ENCODE measurements around the gene TAMALIN.

TAMALIN gene

DNA sequence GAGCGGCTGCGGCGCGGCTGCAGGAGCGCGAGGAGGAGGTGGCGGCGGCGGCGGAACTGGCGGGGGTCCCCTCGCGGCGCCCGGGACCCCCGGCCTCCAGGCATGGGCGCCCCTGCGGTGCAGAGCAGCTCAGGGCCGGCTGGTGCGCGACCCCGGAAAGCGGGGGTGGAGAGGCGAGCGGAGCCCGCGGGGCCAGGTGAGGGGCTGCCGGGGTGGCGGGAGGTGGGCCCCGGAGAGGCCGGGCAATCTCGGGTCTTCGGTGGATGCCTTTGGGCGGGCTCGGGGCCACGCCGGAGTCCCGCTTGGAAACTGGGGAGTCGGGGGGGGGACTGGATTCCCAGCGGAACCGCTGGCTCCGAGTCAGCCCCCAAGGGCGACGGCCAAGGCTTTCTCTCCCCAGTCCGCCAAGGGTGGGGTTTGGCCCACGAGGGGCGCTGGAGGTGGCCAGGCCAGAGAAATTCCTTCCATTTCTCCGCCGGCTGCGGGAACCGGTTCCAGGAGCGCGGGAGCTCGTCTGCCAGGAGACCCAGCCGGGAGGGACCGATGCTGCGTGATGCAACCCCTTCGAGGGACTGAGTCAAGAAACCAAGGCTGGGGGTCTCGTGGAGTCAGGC lies 30.6 kb downstream of the TAMALIN start:
- DNase-seq = peak in 4 of 14 donors; percentile 24 to 38 (median 35)

DNA sequence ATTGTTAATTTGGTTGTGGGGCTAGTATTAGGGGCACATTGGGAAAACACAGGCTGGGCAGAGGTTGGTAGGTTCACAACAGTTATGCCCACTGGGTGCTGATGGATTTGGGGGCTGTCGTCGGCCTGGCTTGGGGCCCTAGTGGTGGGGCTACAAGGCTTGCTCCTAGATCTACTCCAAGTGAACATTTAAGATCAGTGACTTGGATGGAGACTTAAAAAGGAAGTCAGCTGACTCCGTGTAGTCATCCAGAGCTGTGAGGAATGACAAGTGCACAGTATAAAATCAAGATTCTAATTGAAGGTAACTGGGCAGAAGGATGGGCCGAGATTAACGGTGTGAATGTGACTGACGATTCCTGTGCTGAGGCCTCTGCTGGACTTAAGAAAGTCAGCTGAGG lies 31.7 kb downstream of the TAMALIN start:
- DNase-seq = peak in 1 of 14 donors; percentile 23

GRCh38 chr12:52041035-52041434 lies 34.3 kb downstream of the TAMALIN start:
- no peak for DNase-seq

- peak in 2 of 14 donors; percentile 17 to 38 for DNase-seq
Measured at GRCh38 chr12:52041695-52042123, 35.0 kb downstream of the TAMALIN start.

DNA sequence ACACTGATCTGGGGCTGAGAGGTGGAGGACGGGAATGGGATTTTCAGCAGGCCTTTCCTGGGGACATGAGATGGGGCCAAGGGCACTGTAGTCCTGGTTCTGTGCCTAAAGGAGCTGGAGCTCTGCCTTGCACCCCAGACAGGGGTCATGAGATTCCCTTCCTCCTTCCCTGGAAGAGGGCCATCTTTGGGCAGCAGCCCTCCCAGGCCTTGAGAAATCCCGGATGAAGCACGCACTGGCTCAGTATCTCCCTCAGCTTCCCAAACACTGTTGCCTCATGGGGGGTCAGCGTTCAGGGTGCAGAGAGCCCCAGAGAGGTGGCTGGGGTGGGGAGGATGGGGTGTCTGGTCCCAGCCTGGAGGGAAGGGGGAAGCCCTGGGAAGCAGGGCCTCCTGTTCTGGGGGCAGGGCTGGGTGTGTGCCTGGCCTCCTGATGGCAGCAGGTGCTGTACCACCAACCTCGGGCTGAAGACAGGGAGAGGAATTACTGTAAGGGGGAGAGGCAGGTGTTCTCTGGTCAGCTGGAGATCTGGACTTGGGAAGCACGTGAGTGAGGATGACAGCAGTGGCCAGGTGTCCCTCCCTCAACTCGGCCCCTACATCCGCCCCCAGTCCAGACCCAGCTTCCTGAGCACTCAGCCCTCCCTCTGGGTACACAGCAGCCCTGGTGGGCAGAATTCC lies 36.1 kb downstream of the TAMALIN start:
- no peak for DNase-seq

DNA sequence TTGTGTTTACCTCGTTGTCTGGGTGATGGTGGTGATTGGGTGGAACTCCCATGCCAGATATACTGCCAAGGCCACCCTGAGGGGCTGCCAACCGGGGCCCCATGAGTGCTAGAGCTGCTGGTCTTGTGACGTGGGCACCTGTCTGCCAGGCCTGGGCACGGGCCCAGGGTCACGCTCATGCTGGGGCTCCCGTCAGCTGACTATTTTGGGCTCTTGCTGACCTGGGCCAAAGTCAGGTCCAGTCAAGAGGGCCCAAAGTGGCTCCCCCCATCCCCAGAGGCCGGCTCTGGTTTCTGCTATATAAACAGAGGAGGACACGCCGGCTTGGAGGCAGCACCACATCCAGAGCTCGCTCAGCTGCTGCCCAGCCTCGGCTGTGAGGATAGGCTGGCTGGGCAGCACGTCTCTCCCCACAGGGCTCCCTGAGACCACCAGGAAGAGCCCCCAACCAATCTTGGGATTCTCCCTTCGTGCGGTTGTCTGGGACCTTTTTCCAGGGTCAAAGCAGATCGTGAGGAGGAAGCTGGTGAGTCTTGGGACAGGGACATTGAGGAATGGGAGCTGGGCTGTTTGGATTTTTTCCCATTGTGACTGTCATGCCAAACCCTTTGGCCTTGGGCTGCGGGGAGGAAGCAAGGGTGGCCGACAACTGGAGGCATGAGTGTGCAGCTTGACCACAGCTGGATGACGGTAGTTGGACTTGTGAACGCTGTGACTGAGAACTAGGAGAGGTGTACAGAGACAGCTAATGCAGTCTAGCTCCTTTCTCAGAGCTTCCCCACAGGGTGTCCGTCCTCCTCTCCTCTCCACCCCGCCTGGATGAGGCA lies 36.9 kb downstream of the TAMALIN start:
- DNase-seq = peak in 3 of 14 donors; percentile 20 to 28 (median 21)

GRCh38 chr12:52044292-52044983 lies 37.7 kb downstream of the TAMALIN start:
- DNase-seq = peak in 9 of 14 donors; percentile 30 to 86 (median 41)

DNA sequence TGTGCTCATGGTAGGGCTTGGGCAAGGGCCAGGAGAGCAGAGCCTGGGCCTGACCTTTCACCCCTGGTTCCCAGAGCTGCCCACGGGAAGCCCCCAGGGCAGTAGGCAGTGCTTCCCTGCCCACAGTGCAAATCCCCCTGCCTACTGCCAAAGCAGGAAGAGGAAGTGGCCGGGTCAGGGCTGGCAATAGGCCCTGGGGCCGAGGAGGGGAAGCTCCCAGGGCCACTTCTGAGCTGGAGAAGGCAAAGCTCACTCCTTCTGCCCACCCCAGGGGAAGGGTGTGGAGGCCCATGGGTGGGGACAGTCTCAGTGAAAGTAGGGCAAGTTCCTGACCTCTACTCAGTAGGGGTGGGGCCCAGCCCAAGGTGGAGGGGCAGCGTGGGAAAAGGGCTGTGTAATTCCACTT lies 39.1 kb downstream of the TAMALIN start:
- DNase-seq = peak in 4 of 14 donors; percentile 16 to 29 (median 22)

DNA sequence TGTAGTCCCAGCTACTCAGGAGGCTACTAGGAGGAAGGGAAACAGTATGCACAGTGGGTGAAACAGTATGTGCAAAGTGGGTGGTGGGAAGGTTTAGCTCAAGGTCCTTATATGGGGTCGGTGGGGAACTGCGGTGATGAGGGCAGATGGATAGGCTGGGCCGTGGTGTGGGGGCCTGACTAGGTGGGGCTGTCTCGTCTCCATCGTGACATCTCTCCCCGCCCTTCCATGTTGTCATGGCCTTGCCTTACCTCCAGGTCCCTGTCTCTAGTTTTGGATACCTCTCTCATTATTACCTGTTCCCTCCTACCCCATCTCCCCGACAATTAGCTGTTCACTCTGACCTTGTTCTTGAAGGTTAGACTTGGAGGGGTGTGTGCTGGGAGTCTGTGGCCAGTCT lies 40.1 kb downstream of the TAMALIN start:
- no peak for DNase-seq

GRCh38 chr12:52049286-52049685 lies 42.5 kb downstream of the TAMALIN start:
- no peak for DNase-seq

DNA sequence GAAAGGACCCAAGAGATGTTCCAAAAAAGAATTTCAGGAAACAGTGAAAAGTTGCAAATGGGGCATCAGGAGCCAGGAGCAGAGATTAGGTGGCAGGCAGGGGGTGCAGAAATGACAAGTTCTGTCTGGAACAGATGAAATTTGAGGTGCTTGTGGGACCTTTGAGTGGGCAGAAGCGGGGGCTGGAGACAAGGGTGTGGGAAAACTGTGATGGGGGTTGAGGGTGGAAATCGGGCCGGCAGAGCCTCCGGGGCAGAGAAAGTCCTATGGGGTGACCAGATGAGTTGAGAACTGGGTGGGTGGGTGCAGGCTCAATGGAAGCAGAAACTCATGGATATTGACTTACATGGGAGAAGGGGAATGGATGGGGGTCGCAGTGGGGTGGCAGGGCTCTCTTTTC lies 42.9 kb downstream of the TAMALIN start:
- DNase-seq = no peak

GRCh38 chr12:52050116-52050757 lies 43.5 kb downstream of the TAMALIN start:
- DNase-seq = peak in 1 of 14 donors; percentile 39

GRCh38 chr12:52050758-52051541 lies 44.2 kb downstream of the TAMALIN start, which contains the start of gene NR4A1:
NR4A1 (plus strand) TSS chr12:52051442; CDS start chr12:52054329, 2,887 bp downstream.
- peak in 13 of 14 donors; percentile 63 to 87 (median 75) for DNase-seq

DNA sequence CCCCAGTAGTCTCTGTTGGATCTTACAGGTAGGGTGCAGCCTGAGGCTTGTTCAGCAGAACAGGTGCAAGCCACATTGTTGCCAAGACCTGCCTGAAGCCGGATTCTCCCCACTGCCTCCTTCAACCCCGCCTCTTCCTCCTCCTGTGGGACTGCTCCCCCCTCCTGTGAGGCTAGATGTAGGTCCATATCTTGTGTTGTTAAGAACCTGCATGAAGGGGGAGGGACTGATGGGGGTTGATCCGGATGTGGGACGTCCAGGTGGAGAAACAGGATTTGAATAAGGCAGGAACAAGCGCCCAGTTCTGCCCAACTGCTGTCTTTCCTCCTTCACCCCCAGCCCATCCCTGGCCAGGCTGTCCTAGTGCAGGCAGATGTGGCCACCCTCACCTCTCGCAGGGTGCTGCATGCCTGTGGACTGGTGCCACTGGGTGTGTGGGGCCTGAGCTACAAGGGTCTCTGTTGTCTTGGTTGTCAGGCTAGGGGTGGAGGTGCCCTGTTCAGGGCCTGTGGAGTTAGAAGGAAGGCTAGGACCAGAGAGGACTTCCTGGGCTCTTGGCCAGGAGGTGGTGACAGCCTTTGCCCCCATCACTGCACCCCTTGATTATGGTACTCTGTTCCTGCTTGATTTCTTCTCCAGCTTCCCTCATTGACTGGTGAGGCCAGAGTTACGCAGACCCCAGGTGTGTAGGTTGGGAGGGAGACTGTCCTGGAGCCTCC lies 45.9 kb downstream of the TAMALIN start:
- DNase-seq = peak in 1 of 14 donors; percentile 22

DNA sequence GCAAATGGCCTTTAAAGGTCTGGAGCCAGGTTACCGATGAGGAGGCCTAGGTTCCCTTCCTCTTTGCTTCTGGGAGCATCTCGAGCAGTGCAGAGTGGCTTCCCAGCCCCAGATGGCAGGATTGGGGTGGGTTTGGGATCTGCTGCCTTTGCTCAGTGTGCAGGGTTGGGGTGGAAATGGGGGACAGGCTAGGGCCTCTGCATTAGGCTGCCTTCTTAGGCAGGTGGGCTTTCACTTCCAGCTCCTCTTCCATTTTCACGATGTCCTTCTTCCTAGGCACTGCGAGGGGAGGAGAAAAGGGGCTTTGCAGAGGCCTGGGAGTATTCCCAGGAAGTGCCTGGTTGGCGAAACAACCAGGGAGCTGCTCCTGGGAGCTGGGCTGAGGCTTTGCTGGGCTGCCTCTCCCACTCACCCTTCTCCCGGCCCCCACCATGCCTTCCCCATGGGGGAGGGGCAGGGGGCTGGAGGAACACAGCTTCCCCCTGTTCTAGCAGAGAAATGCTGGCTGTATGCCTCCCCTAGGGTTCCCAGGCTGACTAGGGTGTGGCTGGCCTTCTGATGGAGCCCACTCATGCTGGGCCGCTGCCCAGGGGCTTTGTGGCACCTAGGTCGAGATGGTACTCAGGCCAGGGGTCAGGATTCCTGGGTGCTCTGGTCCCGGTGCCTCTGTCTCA lies 46.9 kb downstream of the TAMALIN start:
- DNase-seq = peak in 2 of 14 donors; percentile 19 to 38

DNA sequence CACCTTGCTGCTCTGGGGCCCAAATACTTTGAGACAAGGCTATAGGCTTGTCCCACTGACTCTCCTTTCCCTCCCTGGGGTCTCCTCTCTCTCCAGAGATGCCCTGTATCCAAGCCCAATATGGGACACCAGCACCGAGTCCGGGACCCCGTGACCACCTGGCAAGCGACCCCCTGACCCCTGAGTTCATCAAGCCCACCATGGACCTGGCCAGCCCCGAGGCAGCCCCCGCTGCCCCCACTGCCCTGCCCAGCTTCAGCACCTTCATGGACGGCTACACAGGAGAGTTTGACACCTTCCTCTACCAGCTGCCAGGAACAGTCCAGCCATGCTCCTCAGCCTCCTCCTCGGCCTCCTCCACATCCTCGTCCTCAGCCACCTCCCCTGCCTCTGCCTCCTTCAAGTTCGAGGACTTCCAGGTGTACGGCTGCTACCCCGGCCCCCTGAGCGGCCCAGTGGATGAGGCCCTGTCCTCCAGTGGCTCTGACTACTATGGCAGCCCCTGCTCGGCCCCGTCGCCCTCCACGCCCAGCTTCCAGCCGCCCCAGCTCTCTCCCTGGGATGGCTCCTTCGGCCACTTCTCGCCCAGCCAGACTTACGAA lies 47.6 kb downstream of the TAMALIN start:
- no peak for DNase-seq

GRCh38 chr12:52054833-52055730 lies 48.3 kb downstream of the TAMALIN start:
- DNase-seq = peak in 1 of 14 donors; percentile 55

Measured in C1 segment of cervical spinal cord (tissue), 14 donors.